Thymus (tissue), 14 donors: ENCODE data around the gene NEK9. TPM values are rescaled to one million over a fixed set of nuclear protein-coding genes. Genes with fewer than 3 reads are reported as not detected.

Source experiments
- DNase-seq, 9 donors: peaks; one replicate each; pipeline ENCODE4 v3.0.0-alpha.2; 2013; ENCODE audit warnings: low spot score in 9 of 9, low read depth in 6 of 9, missing footprints in 1 of 9
- H3K27ac ChIP-seq, 2 donors: one replicate each; pipeline ENCODE4 v1.5.1; 2013; ENCODE audit warnings: control low read depth in 1 of 2, low read depth in 1 of 2, low read length in 1 of 2, mild to moderate bottlenecking in 1 of 2, moderate library complexity in 1 of 2
- H3K27me3 ChIP-seq, 2 donors: one replicate each; pipeline ENCODE4 v1.5.1; 2013; ENCODE audit warnings: low read length in 1 of 2; ENCODE audit not compliant: control insufficient read depth in 2 of 2, insufficient read depth in 1 of 2
- H3K36me3 ChIP-seq, 2 donors: one replicate each; pipeline ENCODE4 v1.5.1; 2013; ENCODE audit warnings: low read length in 1 of 2, mild to moderate bottlenecking in 1 of 2, moderate library complexity in 1 of 2; ENCODE audit not compliant: control insufficient read depth in 2 of 2, insufficient read depth in 2 of 2
- H3K4me1 ChIP-seq, 2 donors: one replicate each; pipeline ENCODE4 v1.5.1; 2013; ENCODE audit warnings: low read length in 2 of 2; ENCODE audit not compliant: control insufficient read depth in 2 of 2, insufficient read depth in 2 of 2
- H3K4me3 ChIP-seq, 2 donors: one replicate each; pipeline ENCODE4 v1.5.1; 2013; ENCODE audit warnings: low read length in 2 of 2, control low read depth in 1 of 2, mild to moderate bottlenecking in 1 of 2
- H3K9me3 ChIP-seq, 2 donors: one replicate each; pipeline ENCODE4 v1.5.1; 2013; ENCODE audit warnings: low read length in 1 of 2, mild to moderate bottlenecking in 1 of 2; ENCODE audit not compliant: control insufficient read depth in 2 of 2, insufficient read depth in 1 of 2
- WGBS: extraction: QIAGEN DNeasy Blood & Tissue Kit; methylation state at CpG from one replicate; pipeline ENCODE4 v1.1.7; 2013; 5-methylcytosine and 5-hydroxymethylcytosine counted together
- long read RNA-seq, 10 donors: transcript quantifications; one replicate each; lab custom pipeline, GENCODE V29; 2026
- polyA plus RNA-seq: library from polyadenylated mRNA; stranded (reverse); fragments of 200-250 nt; gene quantifications from one replicate; pipeline ENCODE4 v1.2.3, GENCODE V29; 2013
- total RNA-seq: library from RNA; stranded (reverse); fragments of 120-200 nt; gene quantifications from one replicate; pipeline ENCODE4 v1.2.4, GENCODE V29; 2013
- donor health status: healthy.

The NEK9 gene
- total RNA-seq = 17.6 TPM
- 62.1 TPM for polyA plus RNA-seq
- long read RNA-seq, donor 1 = 0 reads
- long read RNA-seq, donor 2 = 0 reads
- long read RNA-seq, donor 3, full-length matches to known transcripts = 4 of 26 reads
- long read RNA-seq, donor 3, partial matches to known transcripts = 22 of 26 reads
- long read RNA-seq, donor 3, other reads (novel, unspliced or antisense) = 0 of 26 reads
- long read RNA-seq, donor 4, full-length matches to known transcripts = 2 of 2 reads
- long read RNA-seq, donor 4, partial matches to known transcripts = 0 of 2 reads
- long read RNA-seq, donor 4, other reads (novel, unspliced or antisense) = 0 of 2 reads
- long read RNA-seq, donor 5, full-length matches to known transcripts = 3 of 21 reads
- long read RNA-seq, donor 5, partial matches to known transcripts = 18 of 21 reads
- long read RNA-seq, donor 5, other reads (novel, unspliced or antisense) = 0 of 21 reads
- long read RNA-seq, donor 6, full-length matches to known transcripts = 3 of 18 reads
- long read RNA-seq, donor 6, partial matches to known transcripts = 15 of 18 reads
- long read RNA-seq, donor 6, other reads (novel, unspliced or antisense) = 0 of 18 reads
- long read RNA-seq, donor 7, full-length matches to known transcripts = 7 of 7 reads
- long read RNA-seq, donor 7, partial matches to known transcripts = 0 of 7 reads
- long read RNA-seq, donor 7, other reads (novel, unspliced or antisense) = 0 of 7 reads
- long read RNA-seq, donor 8, full-length matches to known transcripts = 3 of 9 reads
- long read RNA-seq, donor 8, partial matches to known transcripts = 6 of 9 reads
- long read RNA-seq, donor 8, other reads (novel, unspliced or antisense) = 0 of 9 reads
- long read RNA-seq, donor 9, full-length matches to known transcripts = 2 of 8 reads
- long read RNA-seq, donor 9, partial matches to known transcripts = 6 of 8 reads
- long read RNA-seq, donor 9, other reads (novel, unspliced or antisense) = 0 of 8 reads
- long read RNA-seq, donor 10, full-length matches to known transcripts = 5 of 10 reads
- long read RNA-seq, donor 10, partial matches to known transcripts = 5 of 10 reads
- long read RNA-seq, donor 10, other reads (novel, unspliced or antisense) = 0 of 10 reads

DNA sequence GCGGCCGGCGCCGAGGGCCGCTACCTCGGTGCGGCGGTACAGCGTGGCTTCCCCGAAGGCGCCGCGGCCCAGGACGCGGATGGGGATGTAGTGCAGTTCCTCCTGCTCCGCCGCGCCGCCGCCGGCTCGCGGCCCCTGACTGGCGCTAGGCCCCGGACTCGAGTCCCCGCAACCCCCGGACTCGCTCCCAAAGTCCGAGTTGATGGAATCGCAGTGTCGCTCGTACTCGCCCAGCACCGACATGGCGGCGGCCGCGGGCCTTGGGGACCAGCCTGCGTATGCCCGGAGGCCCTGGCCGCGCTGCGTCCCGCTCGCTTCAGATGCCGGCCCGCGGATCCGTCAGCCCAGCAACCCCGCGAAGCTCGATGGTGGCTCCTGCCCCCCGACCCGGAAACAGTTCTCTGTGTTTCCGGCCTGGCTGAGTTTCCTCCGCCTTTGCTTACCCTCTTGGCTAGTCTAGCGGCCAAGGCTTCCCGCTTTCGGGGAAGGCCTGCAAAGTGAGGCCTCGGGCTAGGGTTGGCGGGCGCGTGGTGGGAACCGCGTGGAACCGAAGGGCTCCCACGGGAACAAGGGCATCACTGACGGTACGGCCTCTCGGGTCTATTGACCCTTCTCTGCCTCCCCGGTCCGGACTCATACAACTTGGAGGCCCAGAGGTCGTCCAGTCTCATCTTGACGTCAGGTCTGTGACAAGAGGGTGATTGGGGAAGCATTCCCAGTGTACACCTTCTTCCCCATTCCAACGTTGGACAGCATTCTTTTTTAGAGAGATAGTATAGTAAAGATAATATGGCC lies at the start of gene NEK9:
Gene NEK9, minus strand, starts transcription at position 370 of the 795 bp plus-strand sequence. Its CDS starts 127 bp downstream, at position 243.
- Histone ChIP-seq H3K27ac (peak within 1 kb of the TSS; percentile 85 to 97), H3K4me1 (peaks cover 7 to 10% of the 10 kb centered on the region in 2 donors), H3K36me3 (peaks cover 3 to 4% of the 10 kb centered on the region in 2 donors), H3K9me3 (no peaks in the 10 kb centered on the region), H3K4me3 (peak within 1 kb of the TSS; percentile 93 to 94), H3K27me3 (no peaks in the 10 kb centered on the region)
- WGBS = under 1% methylated on average over 76 of the region's 76 CpGs
- DNase-seq = peak; percentile 76 to 95 (median 87)

DNA sequence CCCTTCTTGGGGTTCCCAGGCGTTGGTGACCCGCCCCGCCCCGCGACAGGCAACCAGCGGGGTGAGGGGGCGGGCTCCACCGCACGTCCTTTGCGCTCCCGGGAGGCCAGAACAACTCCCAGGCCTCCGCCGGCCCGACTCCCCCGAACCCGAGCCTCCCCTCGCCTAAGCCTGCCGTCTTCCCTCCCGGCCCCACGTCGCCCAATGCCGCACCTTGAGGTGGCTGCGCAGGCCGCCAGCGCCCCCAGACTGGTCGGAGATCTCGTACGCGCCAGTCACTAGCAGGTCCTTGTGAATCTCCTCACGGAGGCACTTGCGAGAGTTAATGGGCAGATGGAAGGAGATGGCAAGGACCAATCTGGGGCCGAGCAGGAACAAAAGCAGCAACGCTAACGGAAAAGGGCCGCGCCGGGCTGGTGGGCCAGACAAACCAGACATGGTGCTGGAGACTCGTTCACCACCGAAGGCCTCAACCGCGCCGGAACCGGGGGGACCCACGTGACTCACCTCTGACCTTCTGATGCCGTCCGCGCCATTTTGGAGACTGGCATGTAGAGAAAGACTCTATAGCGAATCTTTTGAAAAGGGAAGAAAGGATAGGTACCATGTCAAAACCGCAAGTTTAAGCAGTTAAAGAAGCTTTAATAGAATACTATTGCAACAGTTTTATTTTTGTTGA lies 49.4 kb upstream of the NEK9 start, which contains the start of gene TMED10:
Gene TMED10, minus strand, starts transcription at position 471 of the 679 bp plus-strand sequence. Its CDS starts 33 bp downstream, at position 438.
- under 1% methylated on average over 49 of the region's 49 CpGs for WGBS

DNA sequence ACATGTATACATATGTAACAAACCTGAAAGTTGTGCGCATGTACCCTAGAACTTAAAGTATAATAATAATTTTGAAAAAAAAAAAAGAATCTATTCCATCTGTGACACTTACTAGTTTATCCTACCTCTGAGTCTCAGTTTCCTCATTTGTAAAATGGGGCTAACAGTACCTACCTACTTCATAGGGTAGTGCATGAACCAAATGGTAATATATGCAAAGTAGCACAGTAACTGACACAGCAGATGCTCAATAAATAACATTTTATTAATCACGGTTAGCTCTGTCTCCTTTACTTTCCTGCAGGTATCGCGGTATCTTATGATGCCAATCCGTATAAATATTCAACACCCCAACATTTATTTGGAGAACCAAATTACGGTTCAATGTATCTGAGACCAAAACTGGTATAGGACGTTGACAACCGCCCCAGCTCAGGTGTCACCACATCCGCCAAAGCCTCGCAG lies 48.9 kb upstream of the NEK9 start:
- Histone ChIP-seq H3K27me3 (no peaks in the 10 kb centered on the region), H3K4me1 (peaks cover 8 to 20% of the 10 kb centered on the region in 2 donors), H3K9me3 (no peaks in the 10 kb centered on the region), H3K27ac (peak overlapping the region; percentile 97 to 100), H3K36me3 (peaks cover 0 to 2% of the 10 kb centered on the region in 2 donors), H3K4me3 (peak overlapping the region; percentile 81)
- DNase-seq = peak in 2 of 9 donors; percentile 50 to 84
- 9% methylated on average over 10 of the region's 10 CpGs for WGBS

More for the DNA sequence above, 49.4 kb upstream of the NEK9 start, which contains the start of gene TMED10:
- Histone ChIP-seq H3K36me3 (peaks cover 0 to 2% of the 10 kb centered on the region in 2 donors), H3K4me3 (peak within 1 kb of the TSS; percentile 81), H3K4me1 (peaks cover 8 to 20% of the 10 kb centered on the region in 2 donors), H3K27me3 (no peaks in the 10 kb centered on the region), H3K9me3 (no peaks in the 10 kb centered on the region), H3K27ac (peak within 1 kb of the TSS; percentile 97 to 100)
- peak in 8 of 9 donors; percentile 85 to 98 (median 92) for DNase-seq

DNA sequence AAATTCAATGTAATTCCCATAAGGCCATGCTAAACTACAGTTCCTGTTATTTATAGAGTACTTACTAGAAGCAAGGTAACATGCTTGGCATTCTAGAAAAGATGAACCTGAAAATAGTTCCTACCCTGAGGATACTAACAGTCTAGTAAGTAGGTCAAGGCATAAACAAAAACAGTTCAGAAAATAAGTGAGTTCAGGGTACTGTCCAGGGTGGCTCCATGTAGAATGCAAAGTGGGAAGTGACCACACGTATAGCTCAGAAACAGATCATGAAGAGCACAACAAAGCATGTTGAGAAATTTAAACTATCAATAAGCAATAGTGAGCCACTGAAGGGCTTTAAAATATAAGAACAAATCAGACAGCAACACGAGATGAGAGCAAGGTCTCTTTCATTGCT lies 47.2 kb upstream of the NEK9 start:
- H3K9me3 ChIP-seq = no peaks in the 10 kb centered on the region
- H3K27me3 ChIP-seq = no peaks in the 10 kb centered on the region
- peaks cover 0 to 2% of the 10 kb centered on the region in 2 donors for H3K36me3 ChIP-seq
- peak overlapping the region in 1 of 2 donors; percentile 11 for H3K27ac ChIP-seq
- WGBS = 93% methylated on average over 2 of the region's 2 CpGs
- no peak overlapping the region for H3K4me3 ChIP-seq
- DNase-seq = no peak
- H3K4me1 ChIP-seq = peaks cover 10 to 28% of the 10 kb centered on the region in 2 donors

DNA sequence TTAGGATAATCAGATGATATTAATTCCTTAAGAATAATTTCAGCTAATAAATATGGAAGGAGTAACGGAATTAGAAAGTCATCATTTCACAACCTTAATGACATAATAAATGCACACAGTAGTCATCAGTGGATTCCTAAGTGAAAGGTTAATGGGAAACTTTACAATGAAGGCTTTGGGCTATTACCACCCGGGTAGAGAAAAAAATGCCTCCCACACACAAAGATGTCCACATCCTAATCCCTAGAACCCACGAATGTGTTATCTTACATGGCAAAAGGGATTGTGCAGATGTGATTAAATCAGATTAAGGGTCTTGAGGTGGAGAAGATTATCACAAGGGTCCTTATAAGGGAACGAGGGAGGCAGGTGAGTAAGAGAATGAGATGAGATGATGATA lies 43.9 kb upstream of the NEK9 start:
- H3K9me3 ChIP-seq = no peaks in the 10 kb centered on the region
- H3K36me3 ChIP-seq = peaks cover 0 to 2% of the 10 kb centered on the region in 2 donors
- no peak overlapping the region for H3K27ac ChIP-seq
- H3K4me1 ChIP-seq = peaks cover 23 to 34% of the 10 kb centered on the region in 2 donors
- no peak for DNase-seq
- H3K4me3 ChIP-seq = no peak overlapping the region
- H3K27me3 ChIP-seq = no peaks in the 10 kb centered on the region
- 95% methylated on average over 4 of the region's 4 CpGs for WGBS

DNA sequence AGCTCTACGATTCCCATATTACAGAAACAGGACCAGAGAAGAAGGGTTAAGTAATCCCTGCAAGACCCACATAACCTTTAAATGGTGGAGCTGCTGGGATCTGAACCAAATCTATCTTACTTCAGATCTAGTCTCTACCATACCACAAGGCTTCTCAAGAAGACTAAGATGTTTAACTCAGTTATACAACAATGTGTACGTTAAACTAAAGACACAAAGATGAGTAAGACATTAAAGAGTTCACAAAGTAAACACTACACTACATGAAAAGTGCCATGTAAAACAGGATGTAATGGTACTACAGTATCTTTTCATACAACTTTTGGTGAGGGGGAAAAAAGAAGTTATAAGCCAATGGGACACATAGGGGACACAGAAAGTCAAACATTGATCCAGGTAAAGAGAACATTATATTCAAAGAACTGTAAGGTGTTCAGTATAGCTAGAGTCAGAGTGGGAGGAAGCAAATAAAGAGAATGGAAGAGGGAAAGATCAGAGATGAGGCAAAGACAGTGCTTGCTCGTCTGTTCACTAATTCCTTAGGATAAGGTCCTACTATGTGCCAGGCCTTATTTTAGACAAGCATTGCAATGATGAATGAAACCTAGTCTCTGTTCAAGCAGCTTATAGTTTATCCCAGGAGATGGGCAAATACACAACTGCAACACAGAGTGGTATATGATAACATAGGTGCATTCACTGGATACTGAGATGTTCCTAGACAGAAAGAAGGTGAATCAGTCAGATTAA lies 41.9 kb upstream of the NEK9 start:
- Histone ChIP-seq H3K9me3 (no peaks in the 10 kb centered on the region), H3K36me3 (peaks cover 0 to 2% of the 10 kb centered on the region in 2 donors), H3K27ac (peak overlapping the region; percentile 49 to 73), H3K4me3 (no peak overlapping the region), H3K27me3 (no peaks in the 10 kb centered on the region), H3K4me1 (peaks cover 18 to 22% of the 10 kb centered on the region in 2 donors)
- WGBS = 65% methylated on average over 3 of the region's 3 CpGs
- DNase-seq = peak in 1 of 9 donors; percentile 43

DNA sequence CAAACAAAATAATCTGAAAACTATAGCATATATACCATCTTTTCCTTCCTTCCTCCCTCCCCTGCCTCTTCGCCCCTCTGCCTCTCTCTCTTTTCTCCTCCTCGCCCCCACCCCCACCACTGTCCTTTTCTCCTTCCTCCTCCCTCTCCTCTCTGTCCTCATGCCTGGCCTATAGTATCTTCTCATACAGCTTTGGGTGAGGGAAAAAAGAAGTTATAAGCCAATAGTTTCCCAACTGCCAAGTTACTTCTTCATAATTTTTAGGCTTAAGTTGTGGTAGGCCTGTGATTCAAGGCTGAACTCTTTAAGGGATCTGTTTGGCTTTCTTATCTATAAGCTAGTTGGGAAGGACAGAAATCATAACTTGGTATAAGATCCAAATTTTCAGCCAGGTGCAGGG lies 40.5 kb upstream of the NEK9 start:
- DNase-seq = no peak
- Histone ChIP-seq H3K9me3 (no peaks in the 10 kb centered on the region), H3K27me3 (no peaks in the 10 kb centered on the region), H3K4me1 (peaks cover 15 to 19% of the 10 kb centered on the region in 2 donors), H3K36me3 (peaks cover 0 to 5% of the 10 kb centered on the region in 2 donors), H3K27ac (peak overlapping the region in 1 of 2 donors; percentile 18), H3K4me3 (no peak overlapping the region)
- WGBS = 92% methylated on average over 2 of the region's 2 CpGs
